WTC11 (cell line): ENCODE data around the gene NQO2. TPM values are rescaled to one million over a fixed set of nuclear protein-coding genes. Genes with fewer than 3 reads are reported as not detected.
"Not testable (repeated sequence)": the region's sequence is repeated elsewhere in the genome, so short reads cannot be mapped to it uniquely, and the experiment has no call there.

Experiments used
- ATAC-seq: fragments of 200-7000 bp; cut with Tn5 transposase; 2 replicates; pipeline ENCODE4 v1.10.0; 2021; ENCODE audit warnings: mild to moderate bottlenecking, moderate library complexity
- CTCF ChIA-PET: fragments of 300-600 bp; sonication (Branson Sonifier 250); formaldehyde crosslinking; loops from one replicate; lab custom pipeline; 2021; ENCODE audit warnings: antibody characterized with exemption; lab: Charles Lee
- POLR2A ChIA-PET: fragments of 350-600 bp; sonication (Branson Sonifier 250); formaldehyde crosslinking; loops from one replicate; lab custom pipeline; 2021; ENCODE audit warnings: antibody characterized with exemption; lab: Charles Lee
- DNase-seq: peaks from one replicate; pipeline ENCODE4 v3.0.0; 2021; ENCODE audit warnings: low spot score
- H3K27ac Mint-ChIP-seq: 2 replicates; pipeline ENCODE4 v1.8.0; 2021; ENCODE audit warnings: mixed read lengths
- H3K27me3 Mint-ChIP-seq: 2 replicates; pipeline ENCODE4 v1.8.0; 2021; ENCODE audit warnings: low read depth, mild to moderate bottlenecking, moderate library complexity, mixed read lengths
- H3K36me3 Mint-ChIP-seq: 2 replicates; pipeline ENCODE4 v1.8.0; 2021; ENCODE audit warnings: mixed read lengths
- H3K4me1 Mint-ChIP-seq: 2 replicates; pipeline ENCODE4 v1.8.0; 2022; ENCODE audit warnings: mixed read lengths
- H3K4me3 Mint-ChIP-seq: 2 replicates; pipeline ENCODE4 v1.8.0; 2021; ENCODE audit warnings: mild to moderate bottlenecking, moderate library complexity, mixed read lengths
- H3K9me3 Mint-ChIP-seq: 2 replicates; pipeline ENCODE4 v1.8.0; 2021; ENCODE audit warnings: mixed read lengths
- ATF1 ChIP-seq: sonication (generic); formaldehyde crosslinking; IDR thresholded peaks from 2 replicates; pipeline ENCODE4 v1.8.1; 2023; ENCODE audit warnings: mild to moderate bottlenecking, moderate library complexity, missing genetic modification reagents
- ELF4 ChIP-seq: sonication (generic); formaldehyde crosslinking; IDR thresholded peaks from 2 replicates; pipeline ENCODE4 v1.8.1; 2022; ENCODE audit warnings: low read depth, mild to moderate bottlenecking, moderate library complexity, missing genetic modification reagents
- EMX1 ChIP-seq: fragments of 250-450 bp; sonication (Bioruptor Pico); IDR thresholded peaks from 2 replicates; pipeline ENCODE4 v1.8.0; 2021; ENCODE audit warnings: mild to moderate bottlenecking
- ETV6 ChIP-seq: sonication (generic); formaldehyde crosslinking; IDR thresholded peaks from 2 replicates; pipeline ENCODE4 v1.8.1; 2022; ENCODE audit warnings: mild to moderate bottlenecking, missing genetic modification reagents
- FOXP1 ChIP-seq: sonication (generic); formaldehyde crosslinking; IDR thresholded peaks from 2 replicates; pipeline ENCODE4 v1.8.0; 2022; ENCODE audit warnings: missing genetic modification reagents, mild to moderate bottlenecking, moderate library complexity, borderline replicate concordance
- GABPB1 ChIP-seq: sonication (generic); formaldehyde crosslinking; IDR thresholded peaks from 2 replicates; pipeline ENCODE4 v1.8.1; 2023; ENCODE audit warnings: mild to moderate bottlenecking, missing genetic modification reagents
- GTF2I ChIP-seq: fragments of 250-450 bp; sonication (Bioruptor Pico); conservative IDR thresholded peaks from 2 replicates; pipeline ENCODE4 v1.4.0; 2021; ENCODE audit warnings: mild to moderate bottlenecking
- MYBL2 ChIP-seq: sonication (generic); formaldehyde crosslinking; IDR thresholded peaks from 2 replicates; pipeline ENCODE4 v1.8.1; 2023; ENCODE audit warnings: mild to moderate bottlenecking, moderate library complexity, missing genetic modification reagents
- NFYB ChIP-seq: sonication (generic); formaldehyde crosslinking; conservative IDR thresholded peaks from 2 replicates; pipeline ENCODE4 v1.8.0; 2022; ENCODE audit warnings: low read depth, missing genetic modification reagents
- NR2C2 ChIP-seq: sonication (generic); formaldehyde crosslinking; IDR thresholded peaks from 2 replicates; pipeline ENCODE4 v1.8.0; 2022; ENCODE audit warnings: mild to moderate bottlenecking, missing genetic modification reagents
- NR3C1 ChIP-seq: sonication (generic); formaldehyde crosslinking; conservative IDR thresholded peaks from 2 replicates; pipeline ENCODE4 v1.8.1; 2023; ENCODE audit warnings: low read depth, mild to moderate bottlenecking, missing genetic modification reagents
- RORB ChIP-seq: fragments of 250-450 bp; sonication (Bioruptor Pico); IDR thresholded peaks from 2 replicates; pipeline ENCODE4 v1.9.0; 2021; ENCODE audit warnings: mild to moderate bottlenecking
- SMAD3 ChIP-seq: sonication (generic); formaldehyde crosslinking; IDR thresholded peaks from 2 replicates; pipeline ENCODE4 v1.8.0; 2022; ENCODE audit warnings: missing genetic modification reagents, mild to moderate bottlenecking, borderline replicate concordance
- TCF7 ChIP-seq: sonication (generic); formaldehyde crosslinking; IDR thresholded peaks from 2 replicates; pipeline ENCODE4 v1.8.0; 2022; ENCODE audit warnings: mild to moderate bottlenecking, low read depth, missing genetic modification reagents, moderate library complexity
- total RNA-seq: library from RNA; stranded (reverse); gene quantifications from 3 replicates; pipeline ENCODE4 v1.2.3, GENCODE V29; 2021
- TF ChIP-seq, protein P1 (sequence below): sonication (generic); formaldehyde crosslinking; IDR thresholded peaks from 2 replicates; pipeline ENCODE4 v1.8.1; 2022; ENCODE audit warnings: mild to moderate bottlenecking, missing genetic modification reagents, moderate library complexity, borderline replicate concordance
- TF ChIP-seq, protein P2 (sequence below): sonication (generic); formaldehyde crosslinking; IDR thresholded peaks from 2 replicates; pipeline ENCODE4 v1.8.0; 2023; ENCODE audit warnings: missing genetic modification reagents
- TF ChIP-seq, protein P3 (sequence below): sonication (generic); formaldehyde crosslinking; IDR thresholded peaks from 2 replicates; pipeline ENCODE4 v1.8.1; 2022; ENCODE audit warnings: low read depth, missing genetic modification reagents, borderline replicate concordance
- TF ChIP-seq, protein P4 (sequence below): sonication (generic); formaldehyde crosslinking; IDR thresholded peaks from 2 replicates; pipeline ENCODE4 v1.8.1; 2023; ENCODE audit warnings: mild to moderate bottlenecking, missing genetic modification reagents, moderate library complexity
- TF ChIP-seq, protein P5 (sequence below): sonication (generic); formaldehyde crosslinking; IDR thresholded peaks from 2 replicates; pipeline ENCODE4 v1.8.0; 2022; ENCODE audit warnings: mild to moderate bottlenecking, missing genetic modification reagents

The NQO2 gene
- total RNA-seq, 1 experiment from 2014 or later, result 119 TPM

DNA sequence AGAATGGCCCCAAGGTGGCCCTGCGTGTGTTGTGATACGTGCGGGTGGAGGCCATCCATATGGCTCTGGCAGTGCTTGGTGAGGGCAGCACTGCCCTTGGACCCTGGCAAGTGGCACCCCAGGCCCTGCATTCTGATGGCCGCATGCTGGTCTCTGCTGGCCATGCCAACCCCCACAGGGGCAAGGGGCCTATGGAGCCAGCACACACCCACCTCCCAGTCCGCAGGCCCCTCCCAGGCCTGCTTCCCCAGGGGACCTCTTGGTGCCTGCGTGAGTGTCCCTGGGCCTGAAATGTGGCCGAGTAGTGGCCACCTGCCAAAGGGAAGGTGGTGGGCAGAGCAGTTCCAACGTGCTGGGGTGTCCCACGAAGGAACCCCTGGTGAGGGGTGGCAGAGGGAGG, 17.6 kb downstream of the NQO2 start (continued):
- TF ChIP-seq, protein P1, sequence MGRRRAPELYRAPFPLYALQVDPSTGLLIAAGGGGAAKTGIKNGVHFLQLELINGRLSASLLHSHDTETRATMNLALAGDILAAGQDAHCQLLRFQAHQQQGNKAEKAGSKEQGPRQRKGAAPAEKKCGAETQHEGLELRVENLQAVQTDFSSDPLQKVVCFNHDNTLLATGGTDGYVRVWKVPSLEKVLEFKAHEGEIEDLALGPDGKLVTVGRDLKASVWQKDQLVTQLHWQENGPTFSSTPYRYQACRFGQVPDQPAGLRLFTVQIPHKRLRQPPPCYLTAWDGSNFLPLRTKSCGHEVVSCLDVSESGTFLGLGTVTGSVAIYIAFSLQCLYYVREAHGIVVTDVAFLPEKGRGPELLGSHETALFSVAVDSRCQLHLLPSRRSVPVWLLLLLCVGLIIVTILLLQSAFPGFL, result no peak
- TF ChIP-seq EMX1 (CRISPR knock-in tag), result no peak

DNA sequence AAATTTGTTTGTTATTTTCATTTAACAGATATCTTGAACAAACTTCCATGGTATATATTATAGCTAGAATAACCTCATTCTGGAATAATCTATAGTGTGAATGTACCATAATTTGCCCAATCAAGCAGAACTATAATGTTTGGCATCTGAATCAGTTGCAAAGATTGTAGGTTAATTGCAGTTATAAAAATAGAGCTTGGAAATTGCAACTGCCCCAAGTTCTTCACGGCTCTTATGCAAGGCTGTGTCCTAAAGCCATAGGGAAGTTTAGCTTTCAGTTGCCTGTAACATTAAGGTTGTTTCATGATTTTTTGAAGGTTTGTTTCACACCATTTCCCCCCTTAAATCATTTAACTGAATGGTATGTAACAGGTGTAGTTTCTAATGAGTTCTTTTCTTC, 19.4 kb downstream of the NQO2 start:
- CTCF ChIA-PET, result interaction anchor here (1.4 to 1.8 kb wide), 2 partner anchors 17 to 66 kb away, joined by 6 to 7 read pairs; no protein-coding TSS in a partner anchor
- Mint-ChIP-seq H3K4me3 (no peak overlapping the region), H3K9me3 (peaks cover 21% of the 10 kb centered on the region), H3K36me3 (peaks cover 83% of the 10 kb centered on the region), H3K27me3 (no peaks in the 10 kb centered on the region; the same call in 1 of the 2 replicates), H3K27ac (0 out of 2 replicates have a peak overlapping the region, but pooled peaks have one; percentile 23), H3K4me1 (peaks cover 15% of the 10 kb centered on the region)
- DNase-seq, result no peak
- no peak for ATAC-seq
- no peak for TF ChIP-seq NR3C1 (CRISPR knock-in tag)
- TF ChIP-seq ELF4 (CRISPR knock-in tag), result no peak
- no peak for TF ChIP-seq NR2C2 (CRISPR knock-in tag)
- no peak for TF ChIP-seq MYBL2
- no peak for TF ChIP-seq FOXP1 (CRISPR knock-in tag)
- TF ChIP-seq GTF2I (CRISPR knock-in tag), result no peak
- no peak for TF ChIP-seq SMAD3 (CRISPR knock-in tag)
- POLR2A ChIA-PET, result no interaction called here

DNA sequence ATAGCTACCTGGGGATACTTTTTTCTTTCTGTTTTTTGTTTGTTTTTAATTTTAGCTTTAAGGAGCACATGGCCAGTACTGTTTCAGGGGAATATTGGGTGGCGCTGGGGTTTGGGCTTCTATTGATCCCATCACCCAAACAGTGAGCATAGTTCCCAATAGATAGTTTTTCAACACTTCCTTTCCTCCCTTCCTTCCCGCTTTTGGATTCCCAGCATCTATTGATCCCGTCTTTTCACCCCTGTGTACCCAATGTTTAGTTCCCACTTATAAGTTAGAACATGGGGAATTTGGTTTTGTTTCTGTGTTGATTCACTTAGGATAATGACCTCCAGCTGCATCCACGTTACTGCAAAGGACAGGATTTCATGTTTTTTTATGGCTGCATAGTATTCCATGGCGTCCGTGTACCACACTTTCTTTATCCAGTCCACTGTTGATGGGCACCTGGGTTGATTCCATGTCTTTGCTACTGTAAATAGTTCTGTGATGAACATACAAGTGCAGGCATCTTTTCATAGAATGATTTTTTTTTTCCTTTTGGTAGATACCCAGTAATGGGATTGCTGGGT, 20.1 kb downstream of the NQO2 start:
- H3K27ac Mint-ChIP-seq, result no peak overlapping the region
- H3K9me3 Mint-ChIP-seq, result peaks cover 21% of the 10 kb centered on the region
- TF ChIP-seq ATF1 (no peak), TCF7 (CRISPR knock-in tag) (no peak)
- TF ChIP-seq, protein P2, sequence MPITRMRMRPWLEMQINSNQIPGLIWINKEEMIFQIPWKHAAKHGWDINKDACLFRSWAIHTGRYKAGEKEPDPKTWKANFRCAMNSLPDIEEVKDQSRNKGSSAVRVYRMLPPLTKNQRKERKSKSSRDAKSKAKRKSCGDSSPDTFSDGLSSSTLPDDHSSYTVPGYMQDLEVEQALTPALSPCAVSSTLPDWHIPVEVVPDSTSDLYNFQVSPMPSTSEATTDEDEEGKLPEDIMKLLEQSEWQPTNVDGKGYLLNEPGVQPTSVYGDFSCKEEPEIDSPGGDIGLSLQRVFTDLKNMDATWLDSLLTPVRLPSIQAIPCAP (CRISPR knock-in tag), result no peak
- ChIA-PET CTCF (interaction anchor here (1.4 to 1.8 kb wide), 2 partner anchors 18 to 67 kb away, joined by 6 to 7 read pairs; no protein-coding TSS in a partner anchor), POLR2A (no interaction called here)
- H3K4me3 Mint-ChIP-seq, result no peak overlapping the region
- DNase-seq (no peak), ATAC-seq (no peak)
- H3K4me1 Mint-ChIP-seq, result peaks cover 22% of the 10 kb centered on the region
- H3K36me3 Mint-ChIP-seq, result peaks cover 75% of the 10 kb centered on the region
- no peaks in the 10 kb centered on the region; the same call in 1 of the 2 replicates for H3K27me3 Mint-ChIP-seq

DNA sequence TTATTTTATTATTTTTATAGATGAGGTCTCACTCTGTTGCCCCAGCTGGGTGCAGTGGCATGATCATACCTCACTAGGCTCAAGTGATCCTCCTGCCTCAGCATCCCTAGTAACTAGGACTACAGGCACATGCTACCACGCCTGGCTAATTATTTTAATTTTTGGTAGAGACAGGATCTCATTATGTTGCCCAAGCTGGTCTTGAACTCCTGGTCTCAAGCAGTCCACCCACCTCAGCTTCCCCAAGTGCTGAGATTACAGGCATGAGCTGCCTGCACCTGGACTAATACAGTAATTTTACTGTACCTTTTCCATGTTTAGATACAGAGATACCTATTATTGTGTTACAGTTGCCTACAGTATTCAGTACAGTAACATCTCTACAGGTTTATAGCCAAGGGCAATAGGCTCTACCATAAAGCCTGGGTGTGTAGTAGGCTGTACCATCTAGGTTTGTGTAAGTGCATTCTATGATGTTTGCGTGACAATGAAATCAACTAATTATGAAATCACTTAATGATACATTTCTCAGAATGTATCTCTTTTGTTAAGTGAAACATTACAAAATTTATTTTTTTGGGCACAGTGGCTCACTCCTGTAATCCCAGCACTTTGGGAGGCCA, 21.4 kb downstream of the NQO2 start:
- not testable (repeated sequence) for H3K4me3 Mint-ChIP-seq, H3K27me3 Mint-ChIP-seq, ATAC-seq, H3K27ac Mint-ChIP-seq, DNase-seq
- ChIA-PET POLR2A (interaction anchor here (0.6 kb wide), 1 partner anchor 27 kb away, joined by 3 read pairs; no protein-coding TSS in a partner anchor), CTCF (interaction anchor here (0.8 kb wide), 1 partner anchor 19 kb away, joined by 3 read pairs; no protein-coding TSS in a partner anchor)
- H3K4me1 Mint-ChIP-seq, result peaks cover 30% of the 10 kb centered on the region
- peaks cover 21% of the 10 kb centered on the region for H3K9me3 Mint-ChIP-seq
- H3K36me3 Mint-ChIP-seq, result peaks cover 64% of the 10 kb centered on the region

DNA sequence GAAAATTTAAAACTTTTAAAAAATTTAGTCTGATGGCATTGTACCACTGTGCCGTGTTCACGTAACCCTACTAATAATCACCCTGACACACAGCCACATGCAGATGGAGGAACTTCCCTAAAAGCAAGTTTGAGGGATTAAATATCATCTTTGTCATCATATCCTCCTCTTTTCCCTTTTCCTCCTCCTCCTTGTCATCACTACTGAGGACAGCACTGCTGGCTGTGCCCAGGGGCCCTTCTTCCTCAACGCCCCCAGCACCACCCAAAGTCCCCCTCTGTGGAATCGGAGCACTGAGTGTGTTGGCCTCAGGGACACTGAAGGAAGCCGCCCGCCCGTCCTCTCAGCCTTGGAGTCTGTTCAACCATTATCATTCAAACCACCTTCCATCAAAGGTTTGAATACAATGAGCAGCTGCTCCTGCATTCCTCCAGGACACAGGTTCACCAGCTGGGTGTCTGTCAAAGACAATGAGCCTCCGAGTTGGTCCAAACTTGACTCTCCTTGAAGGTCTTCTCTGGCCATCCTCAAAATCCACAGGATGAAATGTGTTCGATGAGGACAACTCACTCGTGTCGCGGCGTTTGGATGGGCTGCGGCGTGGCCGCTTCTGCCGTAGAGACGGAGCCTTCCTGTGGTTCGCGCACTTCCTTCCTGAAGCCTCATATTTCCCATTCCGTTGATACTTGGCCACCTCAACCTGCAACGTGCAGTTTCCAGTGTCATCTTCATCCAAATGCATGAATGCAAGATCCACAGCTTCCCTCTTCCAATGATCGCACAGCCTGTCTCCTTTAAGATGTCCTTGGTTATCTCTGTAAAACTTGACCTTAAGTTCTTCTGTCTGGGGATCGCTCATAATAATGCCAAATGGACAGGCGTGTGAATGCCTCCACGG, 23.3 kb downstream of the NQO2 start:
- ATAC-seq, result no peak; the same call in 1 of the 2 replicates
- POLR2A ChIA-PET, result interaction anchor here (2.3 kb wide), 1 partner anchor 23 kb away, joined by 8 read pairs; the partner anchor contains the start of gene NQO2
- DNase-seq, result no peak
- CTCF ChIA-PET, result interaction anchor here (0.6 to 2.9 kb wide), 4 partner anchors 18 to 429 kb away, joined by 3 to 16 read pairs (median 6); no protein-coding TSS in a partner anchor
- H3K36me3 Mint-ChIP-seq, result peaks cover 57% of the 10 kb centered on the region
- peaks cover 2% of the 10 kb centered on the region; the same call in 1 of the 2 replicates for H3K27me3 Mint-ChIP-seq
- peaks cover 30% of the 10 kb centered on the region for H3K9me3 Mint-ChIP-seq
- H3K27ac Mint-ChIP-seq, result peak overlapping the region; percentile 95
- H3K4me3 Mint-ChIP-seq, result peak overlapping the region; percentile 26
- peaks cover 34% of the 10 kb centered on the region for H3K4me1 Mint-ChIP-seq
- no peak for TF ChIP-seq EMX1 (CRISPR knock-in tag)
- TF ChIP-seq, protein P3, sequence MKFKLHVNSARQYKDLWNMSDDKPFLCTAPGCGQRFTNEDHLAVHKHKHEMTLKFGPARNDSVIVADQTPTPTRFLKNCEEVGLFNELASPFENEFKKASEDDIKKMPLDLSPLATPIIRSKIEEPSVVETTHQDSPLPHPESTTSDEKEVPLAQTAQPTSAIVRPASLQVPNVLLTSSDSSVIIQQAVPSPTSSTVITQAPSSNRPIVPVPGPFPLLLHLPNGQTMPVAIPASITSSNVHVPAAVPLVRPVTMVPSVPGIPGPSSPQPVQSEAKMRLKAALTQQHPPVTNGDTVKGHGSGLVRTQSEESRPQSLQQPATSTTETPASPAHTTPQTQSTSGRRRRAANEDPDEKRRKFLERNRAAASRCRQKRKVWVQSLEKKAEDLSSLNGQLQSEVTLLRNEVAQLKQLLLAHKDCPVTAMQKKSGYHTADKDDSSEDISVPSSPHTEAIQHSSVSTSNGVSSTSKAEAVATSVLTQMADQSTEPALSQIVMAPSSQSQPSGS (CRISPR knock-in tag), result no peak
- TF ChIP-seq, protein P4, sequence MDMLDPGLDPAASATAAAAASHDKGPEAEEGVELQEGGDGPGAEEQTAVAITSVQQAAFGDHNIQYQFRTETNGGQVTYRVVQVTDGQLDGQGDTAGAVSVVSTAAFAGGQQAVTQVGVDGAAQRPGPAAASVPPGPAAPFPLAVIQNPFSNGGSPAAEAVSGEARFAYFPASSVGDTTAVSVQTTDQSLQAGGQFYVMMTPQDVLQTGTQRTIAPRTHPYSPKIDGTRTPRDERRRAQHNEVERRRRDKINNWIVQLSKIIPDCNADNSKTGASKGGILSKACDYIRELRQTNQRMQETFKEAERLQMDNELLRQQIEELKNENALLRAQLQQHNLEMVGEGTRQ (CRISPR knock-in tag), result no peak
- no peak for TF ChIP-seq GABPB1 (CRISPR knock-in tag)
- TF ChIP-seq NFYB (CRISPR knock-in tag), result no peak
- TF ChIP-seq, protein P5, sequence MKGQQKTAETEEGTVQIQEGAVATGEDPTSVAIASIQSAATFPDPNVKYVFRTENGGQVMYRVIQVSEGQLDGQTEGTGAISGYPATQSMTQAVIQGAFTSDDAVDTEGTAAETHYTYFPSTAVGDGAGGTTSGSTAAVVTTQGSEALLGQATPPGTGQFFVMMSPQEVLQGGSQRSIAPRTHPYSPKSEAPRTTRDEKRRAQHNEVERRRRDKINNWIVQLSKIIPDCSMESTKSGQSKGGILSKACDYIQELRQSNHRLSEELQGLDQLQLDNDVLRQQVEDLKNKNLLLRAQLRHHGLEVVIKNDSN (CRISPR knock-in tag), result no peak
- 0 out of 2 replicates have a peak, but pooled peaks have one; percentile 15 for TF ChIP-seq ETV6 (CRISPR knock-in tag)
- TF ChIP-seq RORB (CRISPR knock-in tag), result no peak
